ENCODE measurements around the gene PRKCE. TPM values are rescaled to one million over a fixed set of nuclear protein-coding genes. Genes with fewer than 3 reads are reported as not detected.

Gene PRKCE
- total RNA-seq, 1 experiment from 2014 or later: 1.3 TPM

DNA sequence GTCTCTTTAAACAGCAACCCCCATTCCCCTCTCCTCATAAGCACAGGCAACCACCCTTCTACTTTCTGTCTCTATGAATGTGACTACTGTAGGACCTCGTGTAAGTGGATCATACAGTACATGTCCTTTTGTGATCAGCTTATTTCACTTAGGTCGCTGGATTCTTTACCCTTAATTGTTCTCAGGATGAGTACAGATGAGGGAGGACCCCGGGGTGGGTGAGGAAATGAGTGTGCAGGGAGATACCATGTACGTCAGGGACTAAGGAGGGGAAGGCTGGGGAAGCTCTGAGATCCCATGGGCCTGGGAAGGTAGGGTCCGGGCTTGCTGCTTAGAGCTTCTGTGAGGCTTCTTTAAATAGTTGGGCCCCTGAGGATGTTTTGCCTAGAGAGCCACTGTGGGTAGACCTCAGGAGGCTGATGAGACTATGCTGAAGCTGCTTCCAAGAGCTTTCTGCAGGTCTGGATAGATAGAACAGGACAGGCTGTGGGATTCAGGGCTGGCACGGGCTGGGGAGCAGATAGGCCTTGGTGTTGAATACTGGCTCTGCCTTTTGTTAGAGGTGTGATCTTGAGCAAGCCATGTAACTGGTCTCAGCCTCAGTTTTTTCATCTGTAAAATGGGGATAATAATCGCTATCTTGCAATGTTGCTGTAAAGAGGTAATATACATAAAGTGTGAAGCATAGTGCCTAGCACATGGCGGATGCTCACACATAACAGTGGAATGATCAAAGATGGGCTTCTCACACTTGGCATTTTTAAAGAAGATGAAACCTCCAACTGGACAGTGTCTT lies 155.3 kb downstream of the PRKCE start:
- H3K27me3 ChIP-seq (ENCODE audit: insufficient read depth, low read length): no peaks in the 10 kb centered on the region
- peaks cover 6% of the 10 kb centered on the region for H3K27me3 Mint-ChIP-seq (ENCODE audit: low read depth)
- H3K9ac ChIP-seq (ENCODE audit: extremely low read depth, insufficient read length, low read length): no peak overlapping the region
- no peak overlapping the region for H3T11ph ChIP-seq (ENCODE audit: low read length)
- DNase-seq: no peak
- no peak overlapping the region for H3K4ac ChIP-seq (ENCODE audit: low read depth, low read length)
- H3K79me2 ChIP-seq (ENCODE audit: insufficient read depth, low read length): no peaks in the 10 kb centered on the region
- H2BK120ac ChIP-seq (ENCODE audit: low read depth, low read length, poor library complexity, severe bottlenecking): no peak overlapping the region
- no peak overlapping the region for H4K8ac ChIP-seq (replicated peaks; ENCODE audit: insufficient read length, low read depth, low read length)
- no peaks in the 10 kb centered on the region for H3K4me1 ChIP-seq (ENCODE audit: insufficient read depth, low read length)
- H2BK12ac ChIP-seq (ENCODE audit: insufficient read length, low read depth, low read length): no peak overlapping the region
- H3K4me1 Mint-ChIP-seq: peaks cover 11 to 12% of the 10 kb centered on the region in 2 experiments
- H2AFZ ChIP-seq (ENCODE audit: low read length): no peak overlapping the region
- no peak overlapping the region for H3K14ac ChIP-seq (ENCODE audit: insufficient read depth, low read length)
- no peak overlapping the region for H3K56ac ChIP-seq (ENCODE audit: insufficient read length, low read depth, low read length)
- no peak overlapping the region for H3K23ac ChIP-seq (ENCODE audit: insufficient read length, low read depth, low read length)
- H3K27ac ChIP-seq (ENCODE audit: insufficient read length, low read depth, low read length): no peak overlapping the region
- H3K18ac ChIP-seq (ENCODE audit: insufficient read length, low read depth, low read length): no peak overlapping the region
- H4K20me1 ChIP-seq (ENCODE audit: control insufficient read depth, insufficient read depth, insufficient read length): no peaks in the 10 kb centered on the region
- H3K9me3 Mint-ChIP-seq: no peaks in the 10 kb centered on the region
- no peak overlapping the region for H4K5ac ChIP-seq (ENCODE audit: insufficient read length, low read depth, low read length)
- H3K36me3 Mint-ChIP-seq (ENCODE audit: insufficient read depth in 1 of 3, low read depth in 3 of 3): no peaks in the 10 kb centered on the region
- H4K91ac ChIP-seq (ENCODE audit: insufficient read length, low read depth, low read length): no peak overlapping the region
- H2BK5ac ChIP-seq (ENCODE audit: insufficient read length, low read length): no peak overlapping the region
- no peak overlapping the region; a peak in 1 of 7 replicates for H3K27ac Mint-ChIP-seq
- no peak overlapping the region for H2BK20ac ChIP-seq (ENCODE audit: low read depth, low read length, poor library complexity, severe bottlenecking)
- no peaks in the 10 kb centered on the region for H3K9me3 ChIP-seq (ENCODE audit: control insufficient read depth, low read depth, low read length)
- no peak overlapping the region for H3K4me2 ChIP-seq (ENCODE audit: insufficient read depth, insufficient read length, low read length)
- WGBS (ENCODE audit: extremely low coverage, insufficient read length, low lambda C conversion rate): no CpG with 5 or more reads among the region's 8 CpGs
- H2BK15ac ChIP-seq (ENCODE audit: low read depth, low read length): no peak overlapping the region
- H3K79me1 ChIP-seq (ENCODE audit: insufficient read depth, low read depth, low read length, poor library complexity, severe bottlenecking): no peaks in the 10 kb centered on the region
- H3K4me3 Mint-ChIP-seq: no peak overlapping the region
- no peak overlapping the region for H2AK5ac ChIP-seq (ENCODE audit: insufficient read length, low read length)
- TF ChIP-seq, protein P1, sequence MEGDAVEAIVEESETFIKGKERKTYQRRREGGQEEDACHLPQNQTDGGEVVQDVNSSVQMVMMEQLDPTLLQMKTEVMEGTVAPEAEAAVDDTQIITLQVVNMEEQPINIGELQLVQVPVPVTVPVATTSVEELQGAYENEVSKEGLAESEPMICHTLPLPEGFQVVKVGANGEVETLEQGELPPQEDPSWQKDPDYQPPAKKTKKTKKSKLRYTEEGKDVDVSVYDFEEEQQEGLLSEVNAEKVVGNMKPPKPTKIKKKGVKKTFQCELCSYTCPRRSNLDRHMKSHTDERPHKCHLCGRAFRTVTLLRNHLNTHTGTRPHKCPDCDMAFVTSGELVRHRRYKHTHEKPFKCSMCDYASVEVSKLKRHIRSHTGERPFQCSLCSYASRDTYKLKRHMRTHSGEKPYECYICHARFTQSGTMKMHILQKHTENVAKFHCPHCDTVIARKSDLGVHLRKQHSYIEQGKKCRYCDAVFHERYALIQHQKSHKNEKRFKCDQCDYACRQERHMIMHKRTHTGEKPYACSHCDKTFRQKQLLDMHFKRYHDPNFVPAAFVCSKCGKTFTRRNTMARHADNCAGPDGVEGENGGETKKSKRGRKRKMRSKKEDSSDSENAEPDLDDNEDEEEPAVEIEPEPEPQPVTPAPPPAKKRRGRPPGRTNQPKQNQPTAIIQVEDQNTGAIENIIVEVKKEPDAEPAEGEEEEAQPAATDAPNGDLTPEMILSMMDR (conservative IDR thresholded peaks at IDR 0.05): no peak
- no peaks in the 10 kb centered on the region for H3K23me2 ChIP-seq (ENCODE audit: insufficient read length, low read depth, low read length, poor library complexity, severe bottlenecking)
